Fibroblast of lung (primary cell): Measurements from ENCODE around the gene ARHGAP42. TPM values are rescaled to one million over a fixed set of nuclear protein-coding genes. Genes with fewer than 3 reads are reported as not detected.

Experiments
- DNase-seq, 2 donors: peaks; one replicate each; pipeline versions ENCODE4 v3.0.0 to v3.0.0-alpha.2; 2010; ENCODE audit warnings: low read depth in 2 of 2
- H2AFZ ChIP-seq: 2 replicates; pipeline ENCODE4 v1.5.1; 2012; ENCODE audit warnings: low read length, control low read depth, inconsistent platforms
- H3K27ac ChIP-seq: 2 replicates; pipeline ENCODE4 v1.5.1; 2011; ENCODE audit warnings: low read length, control low read depth; ENCODE audit not compliant: insufficient read depth
- H3K27me3 ChIP-seq: 2 replicates; pipeline ENCODE4 v1.5.1; 2011; ENCODE audit warnings: mild to moderate bottlenecking, low read length; ENCODE audit not compliant: control insufficient read depth, insufficient read depth
- H3K36me3 ChIP-seq: 2 replicates; pipeline ENCODE4 v1.5.1; 2011; ENCODE audit warnings: low read length; ENCODE audit not compliant: control insufficient read depth, insufficient read depth
- H3K4me1 ChIP-seq: 2 replicates; pipeline ENCODE4 v1.5.1; 2011; ENCODE audit warnings: low read length; ENCODE audit not compliant: control insufficient read depth, insufficient read depth; ENCODE audit errors: extremely low read depth
- H3K4me2 ChIP-seq: 2 replicates; pipeline ENCODE4 v1.5.1; 2011; ENCODE audit warnings: low read length, control low read depth; ENCODE audit not compliant: insufficient read depth; ENCODE audit errors: extremely low read depth
- H3K4me3 ChIP-seq, 4 experiments: fragments of 200-600 bp in 1 of 4; sonication (generic) in 1 of 4; replicated peaks in 1 of 4; 2 replicates each; pipeline ENCODE4 v1.5.1; 2011 to 2016; ENCODE audit warnings: low read length in 4 of 4, low read depth in 3 of 4, mild to moderate bottlenecking in 3 of 4, control low read depth in 2 of 4, inconsistent platforms in 1 of 4, mixed read lengths in 1 of 4; ENCODE audit not compliant: insufficient read depth in 1 of 4; ENCODE audit errors: control extremely low read depth in 1 of 4
- H3K79me2 ChIP-seq: 2 replicates; pipeline ENCODE4 v1.5.1; 2012; ENCODE audit warnings: mild to moderate bottlenecking, low read length, inconsistent platforms; ENCODE audit not compliant: control insufficient read depth, insufficient read depth
- H3K9ac ChIP-seq: 2 replicates; pipeline ENCODE4 v1.5.1; 2011; ENCODE audit warnings: mild to moderate bottlenecking, low read length, control low read depth; ENCODE audit not compliant: insufficient read depth
- H3K9me3 ChIP-seq: 2 replicates; pipeline ENCODE4 v1.5.1; 2012; ENCODE audit warnings: low read depth, low read length; ENCODE audit not compliant: control insufficient read depth, insufficient read depth
- H4K20me1 ChIP-seq: 2 replicates; pipeline ENCODE4 v1.5.1; 2011; ENCODE audit warnings: low read length; ENCODE audit not compliant: control insufficient read depth, insufficient read depth; ENCODE audit errors: extremely low read depth
- EZH2 ChIP-seq: IDR thresholded peaks from 2 replicates; pipeline ENCODE4 v1.5.1; 2012; ENCODE audit warnings: low read length, control low read depth, mild to moderate bottlenecking; ENCODE audit errors: missing control alignments
- polyA plus RNA-seq, 2 donors: library from polyadenylated mRNA; depleted of rRNA in 1 of 2; stranded (reverse) in 1 of 2; unstranded in 1 of 2; fragments of >200 nt; gene quantifications; 2 replicates each; pipeline ENCODE4 v1.2.1, GENCODE V29; 2011 to 2012; ENCODE audit warnings: missing spikeins in 1 of 2
- total RNA-seq: library from RNA; depleted of rRNA; stranded (reverse); fragments of >200 nt; gene quantifications from 2 replicates; pipeline ENCODE4 v1.2.1, GENCODE V29; 2014
- TF ChIP-seq, protein P1 (sequence below), 2 donors: IDR thresholded peaks in 1 of 2; conservative IDR thresholded peaks in 1 of 2; 1 replicate in 1 of 2; 2 replicates in 1 of 2; pipeline ENCODE4 v1.5.1; 2011 to 2012; ENCODE audit warnings: low read length in 2 of 2, control low read depth in 1 of 2, inconsistent platforms in 1 of 2, low read depth in 1 of 2, mild to moderate bottlenecking in 1 of 2

The ARHGAP42 gene
- total and polyA plus RNA-seq, 2 donors (not counting 1 experiment from before 2014, with no cell fraction given) = 8.0 to 13.4 TPM

- H3K27ac ChIP-seq = no peak overlapping the region
- no peaks in the 10 kb centered on the region for H3K9me3 ChIP-seq
- no peak overlapping the region for H3K9ac ChIP-seq
- no peak overlapping the region for H3K4me2 ChIP-seq
- no peaks in the 10 kb centered on the region for H3K27me3 ChIP-seq
- H3K79me2 ChIP-seq = no peaks in the 10 kb centered on the region
- H3K36me3 ChIP-seq = no peaks in the 10 kb centered on the region
- TF ChIP-seq, protein P1, sequence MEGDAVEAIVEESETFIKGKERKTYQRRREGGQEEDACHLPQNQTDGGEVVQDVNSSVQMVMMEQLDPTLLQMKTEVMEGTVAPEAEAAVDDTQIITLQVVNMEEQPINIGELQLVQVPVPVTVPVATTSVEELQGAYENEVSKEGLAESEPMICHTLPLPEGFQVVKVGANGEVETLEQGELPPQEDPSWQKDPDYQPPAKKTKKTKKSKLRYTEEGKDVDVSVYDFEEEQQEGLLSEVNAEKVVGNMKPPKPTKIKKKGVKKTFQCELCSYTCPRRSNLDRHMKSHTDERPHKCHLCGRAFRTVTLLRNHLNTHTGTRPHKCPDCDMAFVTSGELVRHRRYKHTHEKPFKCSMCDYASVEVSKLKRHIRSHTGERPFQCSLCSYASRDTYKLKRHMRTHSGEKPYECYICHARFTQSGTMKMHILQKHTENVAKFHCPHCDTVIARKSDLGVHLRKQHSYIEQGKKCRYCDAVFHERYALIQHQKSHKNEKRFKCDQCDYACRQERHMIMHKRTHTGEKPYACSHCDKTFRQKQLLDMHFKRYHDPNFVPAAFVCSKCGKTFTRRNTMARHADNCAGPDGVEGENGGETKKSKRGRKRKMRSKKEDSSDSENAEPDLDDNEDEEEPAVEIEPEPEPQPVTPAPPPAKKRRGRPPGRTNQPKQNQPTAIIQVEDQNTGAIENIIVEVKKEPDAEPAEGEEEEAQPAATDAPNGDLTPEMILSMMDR (conservative IDR thresholded peaks at IDR 0.05 in 1 of 2, IDR thresholded peaks at IDR 0.05 in 1 of 2; ENCODE audit: low read depth in 1 of 2, low read length in 2 of 2) = no peak
- TF ChIP-seq EZH2 = no peak
- H3K4me3 ChIP-seq = no peak overlapping the region
- H3K4me1 ChIP-seq = no peaks in the 10 kb centered on the region
- H4K20me1 ChIP-seq = no peaks in the 10 kb centered on the region
- DNase-seq = no peak
- H2AFZ ChIP-seq = no peak overlapping the region
Measured at GRCh38 chr11:100760744-100761143, 73.7 kb downstream of the ARHGAP42 start.

GRCh38 chr11:100761841-100762240 is 74.8 kb downstream of the ARHGAP42 start:
- no peak overlapping the region for H3K4me3 ChIP-seq
- H3K79me2 ChIP-seq = no peaks in the 10 kb centered on the region
- TF ChIP-seq EZH2 = no peak
- TF ChIP-seq, protein P1 (conservative IDR thresholded peaks at IDR 0.05 in 1 of 2, IDR thresholded peaks at IDR 0.05 in 1 of 2; ENCODE audit: low read depth in 1 of 2, low read length in 2 of 2) = no peak
- no peak overlapping the region for H3K9ac ChIP-seq
- no peak overlapping the region for H3K27ac ChIP-seq
- H3K4me2 ChIP-seq = no peak overlapping the region
- H3K9me3 ChIP-seq = no peaks in the 10 kb centered on the region
- no peak overlapping the region for H2AFZ ChIP-seq
- DNase-seq = no peak
- no peaks in the 10 kb centered on the region for H3K27me3 ChIP-seq
- no peaks in the 10 kb centered on the region for H3K4me1 ChIP-seq
- no peaks in the 10 kb centered on the region for H3K36me3 ChIP-seq
- no peaks in the 10 kb centered on the region for H4K20me1 ChIP-seq

DNA sequence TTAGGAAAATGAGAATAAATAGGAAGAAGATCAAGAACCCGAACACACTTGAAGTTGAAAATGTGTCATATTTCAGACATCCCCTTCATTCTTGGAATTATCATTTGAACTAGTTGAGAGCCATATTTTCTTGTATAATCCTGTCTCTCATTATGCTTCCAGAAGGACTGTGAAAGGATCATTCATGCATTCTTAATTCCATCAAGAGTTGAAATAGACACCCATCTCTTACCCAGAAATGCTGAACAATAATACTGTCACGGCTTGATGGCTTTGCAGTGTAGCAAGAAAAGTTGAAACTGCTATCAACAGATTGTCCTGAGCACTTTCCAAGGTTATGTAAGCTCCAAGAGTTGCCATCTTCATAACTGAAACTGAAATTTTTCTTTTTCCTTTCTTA is 79.7 kb downstream of the ARHGAP42 start:
- TF ChIP-seq, protein P1 (conservative IDR thresholded peaks at IDR 0.05 in 1 of 2, IDR thresholded peaks at IDR 0.05 in 1 of 2; ENCODE audit: low read depth in 1 of 2, low read length in 2 of 2) = no peak
- no peak for TF ChIP-seq EZH2
- Histone ChIP-seq H3K79me2 (no peaks in the 10 kb centered on the region), H3K4me2 (no peak overlapping the region), H3K9ac (no peak overlapping the region), H4K20me1 (no peaks in the 10 kb centered on the region), H3K27ac (no peak overlapping the region), H3K36me3 (no peaks in the 10 kb centered on the region), H3K27me3 (no peaks in the 10 kb centered on the region), H3K9me3 (no peaks in the 10 kb centered on the region), H2AFZ (no peak overlapping the region), H3K4me1 (no peaks in the 10 kb centered on the region), H3K4me3 (no peak overlapping the region)
- no peak for DNase-seq
